ENCODE measurements around the gene IKZF2. TPM values are rescaled to one million over a fixed set of nuclear protein-coding genes. Genes with fewer than 3 reads are reported as not detected.

The IKZF2 gene
- total RNA-seq, 1 experiment from 2014 or later: 1.6 TPM

- no peak overlapping the region for H3K4me3 ChIP-seq (replicated peaks in 1 of 2; ENCODE audit: low read depth in 1 of 2, low read length in 2 of 2)
- no peak overlapping the region for H2AFZ ChIP-seq (ENCODE audit: low read depth, low read length, poor library complexity, severe bottlenecking)
- no peaks in the 10 kb centered on the region for H3K27me3 ChIP-seq (ENCODE audit: insufficient read depth, low read length)
- H3K4me1 ChIP-seq (ENCODE audit: control insufficient read depth in 1 of 2, insufficient read depth in 2 of 2, low read length in 2 of 2): no peaks in the 10 kb centered on the region
- TF ChIP-seq SRF (IDR thresholded peaks at IDR 0.05; ENCODE audit: low read depth): no peak
- no peak for TF ChIP-seq EZH2 (IDR thresholded peaks at IDR 0.05)
- no peak for TF ChIP-seq SP1 (IDR thresholded peaks at IDR 0.05; ENCODE audit: low read depth)
- TF ChIP-seq POLR2AphosphoS5 (IDR thresholded peaks at IDR 0.05; ENCODE audit: low read depth, low read length): no peak
- TF ChIP-seq ATF3 (IDR thresholded peaks at IDR 0.05): no peak
- TF ChIP-seq SIN3A (IDR thresholded peaks at IDR 0.05; ENCODE audit: low read depth): no peak
- TF ChIP-seq FOSL1 (IDR thresholded peaks at IDR 0.05; ENCODE audit: low read depth): no peak
- no peaks in the 10 kb centered on the region for H3K9me2 ChIP-seq (ENCODE audit: insufficient read depth)
- no peaks in the 10 kb centered on the region for H4K20me1 ChIP-seq (ENCODE audit: insufficient read depth)
- no peaks in the 10 kb centered on the region for H3K79me2 ChIP-seq (ENCODE audit: insufficient read depth, low read length)
- no TSS peak for BruUV-seq (replicated peaks)
- ChIA-PET RAD21 (ENCODE audit: low non-redundant PET in 1 of 2, low total read pairs in 2 of 2, uncharacterized antibody in 2 of 2, unreplicated experiment in 2 of 2) (no interaction called here), POLR2A (no interaction called here), CTCF (no interaction called here)
- no peaks in the 10 kb centered on the region for H3K9me3 ChIP-seq (ENCODE audit: control insufficient read depth in 1 of 2, insufficient read depth in 1 of 2, low read depth in 1 of 2, low read length in 2 of 2)
- no peaks in the 10 kb centered on the region for H3K36me3 ChIP-seq (ENCODE audit: control insufficient read depth in 1 of 2, insufficient read depth in 2 of 2, low read length in 2 of 2)
- H3K27ac ChIP-seq (ENCODE audit: low read depth, low read length): no peak overlapping the region
- intact Hi-C loops (cut with micrococcal nuclease): no loop called here
- H3K4me2 ChIP-seq (ENCODE audit: low read length): no peak overlapping the region
- no peak overlapping the region for H3K9ac ChIP-seq (ENCODE audit: low read length)
- ATAC-seq (no peak), DNase-seq (ENCODE audit: low read depth, low spot score) (no peak)
Measured at GRCh38 chr2:213101109-213101508, 50.3 kb downstream of the IKZF2 start.

GRCh38 chr2:213098612-213099011, 52.8 kb downstream of the IKZF2 start:
- POLR2A ChIA-PET: no interaction called here
- no peak for DNase-seq (ENCODE audit: low read depth, low spot score)
- H3K27ac ChIP-seq (ENCODE audit: low read depth, low read length): no peak overlapping the region
- no peaks in the 10 kb centered on the region for H3K27me3 ChIP-seq (ENCODE audit: insufficient read depth, low read length)
- H3K79me2 ChIP-seq (ENCODE audit: insufficient read depth, low read length): no peaks in the 10 kb centered on the region
- intact Hi-C loops (cut with micrococcal nuclease): no loop called here
- H3K36me3 ChIP-seq (ENCODE audit: control insufficient read depth in 1 of 2, insufficient read depth in 2 of 2, low read length in 2 of 2): no peaks in the 10 kb centered on the region
- no peak overlapping the region for H2AFZ ChIP-seq (ENCODE audit: low read depth, low read length, poor library complexity, severe bottlenecking)
- no peaks in the 10 kb centered on the region for H4K20me1 ChIP-seq (ENCODE audit: insufficient read depth)
- no peak for ATAC-seq
- CTCF ChIA-PET: no interaction called here
- H3K9ac ChIP-seq (ENCODE audit: low read length): no peak overlapping the region
- no peak overlapping the region for H3K4me3 ChIP-seq (replicated peaks in 1 of 2; ENCODE audit: low read depth in 1 of 2, low read length in 2 of 2)
- BruUV-seq (replicated peaks): no TSS peak
- no peak overlapping the region for H3K4me2 ChIP-seq (ENCODE audit: low read length)
- TF ChIP-seq EZH2 (IDR thresholded peaks at IDR 0.05) (no peak), POLR2A (IDR thresholded peaks at IDR 0.05; ENCODE audit: borderline replicate concordance, extremely low read depth, insufficient read depth, insufficient read length) (no peak), ATF3 (IDR thresholded peaks at IDR 0.05) (no peak), FOSL1 (IDR thresholded peaks at IDR 0.05; ENCODE audit: low read depth) (no peak), POLR2AphosphoS5 (IDR thresholded peaks at IDR 0.05; ENCODE audit: low read depth, low read length) (no peak), EGR1 (IDR thresholded peaks at IDR 0.05; ENCODE audit: low read depth) (no peak), ZNF274 (IDR thresholded peaks at IDR 0.05; ENCODE audit: low read depth, low read length) (no peak), SRF (IDR thresholded peaks at IDR 0.05; ENCODE audit: low read depth) (no peak), TCF7L2 (IDR thresholded peaks at IDR 0.05; ENCODE audit: borderline replicate concordance, extremely low read depth, insufficient read depth, insufficient read length) (no peak), CTCF (IDR thresholded peaks at IDR 0.05 in 2 of 3, conservative IDR thresholded peaks at IDR 0.05 in 1 of 3; ENCODE audit: borderline replicate concordance in 1 of 3, insufficient read depth in 1 of 3, low read depth in 2 of 3, low read length in 2 of 3) (no peak), RAD21 (IDR thresholded peaks at IDR 0.05; ENCODE audit: low read depth) (no peak), SIN3A (IDR thresholded peaks at IDR 0.05; ENCODE audit: low read depth) (no peak), CBX3 (IDR thresholded peaks at IDR 0.05; ENCODE audit: low read depth) (no peak), SP1 (IDR thresholded peaks at IDR 0.05; ENCODE audit: low read depth) (no peak), YY1 (IDR thresholded peaks at IDR 0.05; ENCODE audit: extremely low read depth, insufficient replicate concordance, low read depth, low read length) (no peak)
- H3K9me2 ChIP-seq (ENCODE audit: insufficient read depth): no peaks in the 10 kb centered on the region
- no peaks in the 10 kb centered on the region for H3K9me3 ChIP-seq (ENCODE audit: control insufficient read depth in 1 of 2, insufficient read depth in 1 of 2, low read depth in 1 of 2, low read length in 2 of 2)
- RAD21 ChIA-PET (ENCODE audit: low non-redundant PET in 1 of 2, low total read pairs in 2 of 2, uncharacterized antibody in 2 of 2, unreplicated experiment in 2 of 2): no interaction called here
- no peaks in the 10 kb centered on the region for H3K4me1 ChIP-seq (ENCODE audit: control insufficient read depth in 1 of 2, insufficient read depth in 2 of 2, low read length in 2 of 2)
